CD4-positive, alpha-beta T cell treated with Interleukin-2 at 100 ng/mL for 4 hours (primary cell): ENCODE measurements around the gene KIF11.

Experiments used
- DNase-seq: peaks from one replicate; pipeline ENCODE4 v3.0.0-alpha.2; 2020; ENCODE audit warnings: low spot score

KIF11 gene

GRCh38 chr10:92678206-92678605 lies 85.3 kb downstream of the KIF11 start:
- no peak for DNase-seq

GRCh38 chr10:92681306-92681834 lies 88.4 kb downstream of the KIF11 start:
- DNase-seq: no peak

GRCh38 chr10:92688573-92688926 lies 95.6 kb downstream of the KIF11 start:
- DNase-seq: no peak

- DNase-seq: no peak
These were observed 96.2 kb downstream of the KIF11 start for GRCh38 chr10:92688927-92689662.

- no peak for DNase-seq
These were observed 96.8 kb downstream of the KIF11 start, which contains the start of gene HHEX for GRCh38 chr10:92689663-92690210. Gene HHEX (plus strand): TSS chr10:92689955. CDS start chr10:92689987, 32 bp downstream.

GRCh38 chr10:92690211-92690914 lies 97.4 kb downstream of the KIF11 start:
- peak; percentile 58 for DNase-seq

GRCh38 chr10:92690915-92691590 lies 98.1 kb downstream of the KIF11 start:
- DNase-seq: no peak

DNA sequence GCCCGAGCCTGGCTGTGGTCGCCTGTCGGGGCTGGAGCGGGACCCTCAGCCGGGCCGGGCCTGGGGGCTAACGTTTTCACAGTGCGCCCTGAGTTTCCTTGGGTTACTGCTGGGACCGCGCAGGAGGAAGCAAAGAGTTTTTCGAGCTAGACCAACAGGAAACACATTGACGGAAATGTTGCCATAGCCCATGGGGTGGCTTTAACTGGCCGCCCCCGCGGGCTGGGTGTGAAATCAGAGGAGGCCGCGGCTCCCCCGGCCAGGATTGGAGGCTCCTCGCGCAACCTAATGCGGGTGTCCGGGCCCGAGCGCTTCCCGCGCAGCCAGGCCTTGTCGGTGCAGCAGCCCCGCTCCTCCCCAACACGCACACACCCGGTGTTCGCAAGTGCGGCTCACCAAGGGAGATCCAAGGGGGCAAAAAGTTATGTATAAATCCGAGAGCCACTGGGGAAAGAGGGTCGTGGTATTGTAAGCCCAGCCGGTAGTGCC lies 98.7 kb downstream of the KIF11 start:
- DNase-seq: no peak

DNA sequence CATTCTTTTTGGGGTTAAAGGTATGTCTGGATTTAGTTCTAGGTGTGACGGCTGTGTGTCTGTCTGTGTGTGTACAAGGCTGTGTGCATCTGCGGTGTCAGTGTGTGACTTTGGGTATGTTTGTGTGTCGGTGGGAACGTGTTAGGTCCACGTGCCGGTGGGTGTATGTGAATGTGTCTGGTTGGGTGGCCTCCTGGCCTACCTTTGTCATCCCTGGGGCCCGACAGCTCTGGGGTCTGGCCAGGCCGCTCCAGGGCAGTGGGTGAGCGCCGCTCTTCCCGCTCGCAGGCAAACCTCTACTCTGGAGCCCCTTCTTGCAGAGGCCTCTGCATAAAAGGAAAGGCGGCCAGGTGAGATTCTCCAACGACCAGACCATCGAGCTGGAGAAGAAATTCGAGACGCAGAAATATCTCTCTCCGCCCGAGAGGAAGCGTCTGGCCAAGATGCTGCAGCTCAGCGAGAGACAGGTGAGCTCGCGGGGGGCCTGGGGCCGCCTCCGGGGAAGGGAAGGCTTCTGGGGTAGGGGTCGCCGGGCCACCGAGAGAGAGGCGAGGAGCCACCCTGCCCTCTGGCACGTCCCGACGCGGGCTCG lies 99.2 kb downstream of the KIF11 start:
- DNase-seq: no peak

DNA sequence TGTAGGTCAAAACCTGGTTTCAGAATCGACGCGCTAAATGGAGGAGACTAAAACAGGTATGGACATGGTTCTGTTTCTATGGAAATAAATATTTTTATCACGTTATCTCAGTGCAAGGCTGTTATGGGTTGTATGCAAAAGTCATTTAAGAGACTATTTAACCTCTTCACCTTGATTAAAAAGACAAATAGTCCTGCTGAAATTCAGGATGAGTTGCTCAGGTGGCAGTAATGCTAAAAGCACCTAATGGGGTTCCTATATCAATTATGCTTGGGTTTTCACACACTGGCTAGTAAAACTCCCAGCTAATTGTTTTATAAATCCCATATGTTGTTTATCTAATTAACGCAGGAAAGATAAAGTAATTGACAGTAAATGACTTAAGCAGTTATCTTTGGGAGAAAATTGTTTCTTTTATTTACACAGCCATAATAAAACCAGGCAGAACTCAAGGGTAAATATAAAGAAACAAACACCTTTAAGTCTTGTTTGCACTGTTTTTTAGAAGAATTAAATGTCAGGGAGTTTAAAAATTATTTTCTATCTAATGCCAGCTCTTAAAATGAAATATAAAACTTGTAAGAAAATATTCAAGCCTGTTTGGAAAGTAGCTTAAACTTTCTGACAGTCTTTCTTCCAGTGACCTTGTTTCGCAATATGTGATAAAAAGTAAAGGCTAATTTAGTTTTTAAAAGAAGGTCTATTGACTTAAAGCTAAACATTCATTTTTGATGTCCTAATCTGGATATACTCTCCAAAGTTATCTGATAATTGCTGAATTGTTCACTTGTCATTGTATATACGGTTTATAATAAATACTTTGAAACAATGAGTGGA lies 100.0 kb downstream of the KIF11 start:
- DNase-seq: no peak

DNA sequence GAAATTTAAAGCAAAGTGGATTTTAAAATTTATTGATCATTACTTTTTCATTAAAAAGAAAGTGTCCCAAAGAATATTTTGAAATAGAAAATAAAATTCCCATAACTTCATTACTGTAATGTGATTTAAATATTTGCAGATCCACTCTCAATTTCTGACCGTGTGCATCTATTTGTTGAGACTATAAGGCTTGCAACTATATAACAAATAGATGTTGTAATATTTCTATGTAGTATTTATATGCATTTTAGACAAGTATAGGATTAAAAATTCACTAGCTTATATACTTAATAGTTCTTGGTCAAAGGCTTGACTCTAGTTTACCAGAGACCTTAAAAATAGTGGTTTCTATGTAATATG lies 100.6 kb downstream of the KIF11 start:
- DNase-seq: no peak

- DNase-seq: no peak
These were observed 103.0 kb downstream of the KIF11 start for GRCh38 chr10:92695679-92696605.

- no peak for DNase-seq
These were observed 103.9 kb downstream of the KIF11 start for GRCh38 chr10:92696606-92697383.

DNA sequence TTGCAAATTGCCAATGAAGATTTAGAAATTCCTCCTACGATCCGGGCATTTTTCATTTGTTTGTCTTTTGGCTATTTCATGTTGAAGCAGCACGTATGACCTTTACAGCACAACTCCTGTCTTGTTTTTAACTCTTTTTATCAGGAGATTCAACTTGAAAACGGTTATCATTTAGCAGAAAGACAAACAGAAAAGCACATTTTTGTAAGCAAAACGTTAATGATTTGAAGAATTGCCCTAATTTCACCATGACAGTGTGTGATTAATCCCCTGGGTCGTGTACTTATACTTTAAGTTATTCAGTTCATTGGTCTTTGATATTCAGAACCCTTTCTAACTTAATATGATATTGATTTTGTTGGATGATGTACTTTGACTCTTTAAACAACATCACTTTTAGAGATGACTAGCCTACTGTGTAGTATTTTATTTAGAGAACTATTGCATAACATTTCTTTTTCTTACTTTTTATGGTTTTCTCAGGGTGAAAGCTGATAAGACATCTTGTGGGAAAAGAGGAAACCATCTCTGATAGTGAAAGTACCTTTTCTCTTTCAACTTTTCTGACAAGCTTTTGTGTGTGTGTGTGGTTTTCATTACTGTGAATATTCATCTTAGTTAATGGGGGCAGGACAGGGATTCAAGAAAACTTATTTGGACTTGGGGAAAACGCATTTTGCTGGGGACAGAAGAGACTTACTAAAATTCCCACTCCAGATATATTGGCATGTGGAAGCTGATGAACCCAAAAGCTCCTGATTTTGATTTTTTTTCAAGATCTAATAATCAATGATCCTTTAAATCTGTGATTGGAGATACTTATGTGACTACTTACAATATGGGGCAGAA lies 105.0 kb downstream of the KIF11 start:
- DNase-seq: no peak

GRCh38 chr10:92699193-92699517 lies 106.2 kb downstream of the KIF11 start:
- no peak for DNase-seq

GRCh38 chr10:92699518-92700381 lies 106.8 kb downstream of the KIF11 start:
- DNase-seq: peak; percentile 18

GRCh38 chr10:92702301-92702916 lies 109.5 kb downstream of the KIF11 start:
- no peak for DNase-seq
